SK-N-SH (cell line): ENCODE results near the gene PDLIM4. TPM values are rescaled to one million over a fixed set of nuclear protein-coding genes. Genes with fewer than 3 reads are reported as not detected.

Source experiments
- CTCF ChIA-PET: fragments of 300-600, 350-600 bp; formaldehyde crosslinking; extraction: SDS; loops from one replicate; lab custom pipeline; 2021; lab: Yijun Ruan, JAX
- POLR2A ChIA-PET: fragments of 350-600 bp; sonication (Branson Sonifier 250); formaldehyde crosslinking; extraction: SDS; loops from one replicate; lab custom pipeline; 2020; ENCODE audit warnings: antibody characterized with exemption, inconsistent platforms; lab: Yijun Ruan, JAX
- DNase-seq: peaks from one replicate; pipeline ENCODE4 v3.0.0; 2012
- H2AFZ ChIP-seq: fragments of 200-600 bp; sonication (generic); 2 replicates; pipeline ENCODE4 v1.8.1; 2016; ENCODE audit warnings: antibody characterized with exemption, mild to moderate bottlenecking, low read depth
- H3F3A ChIP-seq: fragments of 200-600 bp; sonication (generic); replicated peaks from 2 replicates; pipeline ENCODE3; 2016; ENCODE audit warnings: antibody characterized with exemption, mild to moderate bottlenecking; ENCODE audit not compliant: insufficient read depth
- H3K27ac ChIP-seq, 2 experiments: fragments of 200-500 bp in 1 of 2; fragments of 200-600 bp in 1 of 2; sonication (Bioruptor generic) in 1 of 2; sonication (generic), shearing (Covaris generic) in 1 of 2; 2 replicates each; pipeline versions ENCODE4 v1.5.1 to v1.6.1; 2014 to 2016; ENCODE audit warnings: low read depth in 2 of 2, inconsistent platforms in 1 of 2, low read length in 1 of 2, mild to moderate bottlenecking in 1 of 2, mixed read lengths in 1 of 2
- H3K27me3 ChIP-seq: fragments of 200-600 bp; sonication (generic), shearing (Covaris generic); 2 replicates; pipeline ENCODE4 v1.6.1; 2016; ENCODE audit warnings: mixed run types; ENCODE audit not compliant: insufficient read depth
- H3K36me3 ChIP-seq, 2 experiments: fragments of 200-500 bp in 1 of 2; fragments of 200-600 bp in 1 of 2; sonication (Bioruptor generic) in 1 of 2; sonication (generic) in 1 of 2; replicated peaks in 1 of 2; 2 replicates each; pipeline versions ENCODE3 to v1.5.1; 2014 to 2016; ENCODE audit warnings: low read length in 1 of 2, mild to moderate bottlenecking in 1 of 2; ENCODE audit not compliant: insufficient read depth in 2 of 2, control insufficient read depth in 1 of 2
- H3K4me1 ChIP-seq, 2 experiments: fragments of 200-500 bp in 1 of 2; fragments of 200-600 bp in 1 of 2; sonication (Bioruptor generic) in 1 of 2; sonication (generic), shearing (Covaris generic) in 1 of 2; 2 replicates each; pipeline versions ENCODE4 v1.5.1 to v1.6.1; 2014 to 2016; ENCODE audit warnings: low read depth in 1 of 2, low read length in 1 of 2, mixed run types in 1 of 2; ENCODE audit not compliant: insufficient read depth in 2 of 2, control insufficient read depth in 1 of 2
- H3K4me2 ChIP-seq: fragments of 200-600 bp; sonication (generic), shearing (Covaris generic); 2 replicates; pipeline ENCODE4 v1.6.1; 2017; ENCODE audit warnings: mixed run types
- H3K4me3 ChIP-seq, 2 experiments: fragments of 200-500 bp in 1 of 2; fragments of 200-600 bp in 1 of 2; sonication (Bioruptor generic) in 1 of 2; sonication (generic), shearing (Covaris generic) in 1 of 2; 2 replicates each; pipeline versions ENCODE4 v1.5.1 to v1.8.1; 2014 to 2016; ENCODE audit warnings: low read depth in 2 of 2, inconsistent platforms in 1 of 2, low read length in 1 of 2, mild to moderate bottlenecking in 1 of 2, mixed read lengths in 1 of 2, moderate library complexity in 1 of 2
- H3K79me2 ChIP-seq: fragments of 200-600 bp; sonication (generic); 2 replicates; pipeline ENCODE4 v1.8.1; 2017; ENCODE audit warnings: mild to moderate bottlenecking; ENCODE audit not compliant: insufficient read depth
- H3K9ac ChIP-seq: fragments of 200-600 bp; sonication (generic); 2 replicates; pipeline ENCODE4 v1.6.1; 2017; ENCODE audit warnings: mixed run types
- H3K9me2 ChIP-seq: fragments of 200-600 bp; sonication (generic); 2 replicates; pipeline ENCODE4 v1.6.1; 2017; ENCODE audit warnings: mixed run types
- H3K9me3 ChIP-seq: fragments of 200-600 bp; sonication (generic); 2 replicates; pipeline ENCODE4 v1.6.1; 2017; ENCODE audit warnings: mixed run types, mild to moderate bottlenecking, moderate library complexity
- H4K20me1 ChIP-seq: fragments of 200-600 bp; sonication (generic); 2 replicates; pipeline ENCODE4 v1.6.1; 2017; ENCODE audit warnings: mild to moderate bottlenecking, mixed run types; ENCODE audit not compliant: insufficient read depth
- CHD2 ChIP-seq: fragments of 150-350 bp; IDR thresholded peaks from 2 replicates; pipeline ENCODE4 v1.6.1; 2018; ENCODE audit warnings: low read length; ENCODE audit not compliant: partially characterized antibody
- EP300 ChIP-seq, 2 experiments: IDR thresholded peaks; 2 replicates each; pipeline versions ENCODE4 v1.4.0 to v1.6.1; 2012; ENCODE audit warnings: borderline replicate concordance in 1 of 2, low read depth in 1 of 2, low read length in 1 of 2
- FOSL2 ChIP-seq: IDR thresholded peaks from 2 replicates; pipeline ENCODE4 v1.4.0; 2012; ENCODE audit warnings: low read depth, mild to moderate bottlenecking, moderate library complexity, borderline replicate concordance
- FOXM1 ChIP-seq: IDR thresholded peaks from 2 replicates; pipeline ENCODE4 v1.4.0; 2012; ENCODE audit warnings: low read depth, mild to moderate bottlenecking
- GABPA ChIP-seq: IDR thresholded peaks from 2 replicates; pipeline ENCODE4 v1.4.0; 2012; ENCODE audit warnings: low read depth, mild to moderate bottlenecking
- GATA2 ChIP-seq: sonication (generic); formaldehyde crosslinking; IDR thresholded peaks from 2 replicates; pipeline ENCODE4 v1.5.0; 2020; ENCODE audit warnings: mild to moderate bottlenecking, missing genetic modification reagents
- JUND ChIP-seq: IDR thresholded peaks from 2 replicates; pipeline ENCODE4 v1.4.0; 2012
- NFIC ChIP-seq: IDR thresholded peaks from 2 replicates; pipeline ENCODE4 v1.4.0; 2012; ENCODE audit warnings: borderline replicate concordance
- NRF1 ChIP-seq: IDR thresholded peaks from 2 replicates; pipeline ENCODE4 v1.6.1; 2012; ENCODE audit warnings: low read depth, mild to moderate bottlenecking, low read length
- RAD21 ChIP-seq: IDR thresholded peaks from 2 replicates; pipeline ENCODE4 v1.6.1; 2012; ENCODE audit warnings: mild to moderate bottlenecking, low read length
- RCOR1 ChIP-seq: fragments of 150-350 bp; IDR thresholded peaks from 2 replicates; pipeline ENCODE4 v1.6.1; 2017; ENCODE audit warnings: antibody characterized with exemption, low read length
- RFX5 ChIP-seq: IDR thresholded peaks from 2 replicates; pipeline ENCODE4 v1.6.1; 2012; ENCODE audit warnings: mild to moderate bottlenecking, improper control_type of control experiment, low read length
- RXRA ChIP-seq: IDR thresholded peaks from 2 replicates; pipeline ENCODE4 v1.4.0; 2012; ENCODE audit warnings: low read depth, mild to moderate bottlenecking, borderline replicate concordance
- SIN3A ChIP-seq: IDR thresholded peaks from 2 replicates; pipeline ENCODE4 v1.6.1; 2012; ENCODE audit warnings: low read depth, mild to moderate bottlenecking, low read length, moderate library complexity, borderline replicate concordance
- SMC3 ChIP-seq: IDR thresholded peaks from 2 replicates; pipeline ENCODE4 v1.6.1; 2012; ENCODE audit warnings: low read depth, low read length, improper control_type of control experiment
- TAF1 ChIP-seq: IDR thresholded peaks from 2 replicates; pipeline ENCODE4 v1.6.1; 2012; ENCODE audit warnings: low read depth, mild to moderate bottlenecking, low read length, moderate library complexity, borderline replicate concordance
- TCF12 ChIP-seq: IDR thresholded peaks from 2 replicates; pipeline ENCODE4 v1.4.0; 2012
- WGBS: methylation state at CpG from one replicate; pipeline ENCODE4 v1.1.6; 2017; ENCODE audit warnings: low lambda C conversion rate; 5-methylcytosine and 5-hydroxymethylcytosine counted together
- polyA plus RNA-seq, 3 experiments: library from polyadenylated mRNA; depleted of rRNA; stranded (reverse); fragments of >200 nt; gene quantifications; 2 replicates each; pipeline ENCODE4 v1.2.3, GENCODE V29; 2012
- TF ChIP-seq, protein P1 (sequence below): IDR thresholded peaks from 2 replicates; pipeline ENCODE4 v1.4.0; 2012; ENCODE audit warnings: low read depth, borderline replicate concordance
- TF ChIP-seq, protein P2 (sequence below): IDR thresholded peaks from 2 replicates; pipeline ENCODE4 v1.4.0; 2012; ENCODE audit warnings: low read depth, borderline replicate concordance
- TF ChIP-seq, protein P3 (sequence below): fragments of 200-600 bp; sonication (generic); IDR thresholded peaks from 2 replicates; pipeline ENCODE4 v1.6.1; 2017; ENCODE audit warnings: antibody characterized with exemption, mild to moderate bottlenecking, moderate library complexity

PDLIM4 gene
- polyA plus RNA-seq, 1 of the 3 experiments (the other 2 are of a cell fraction), result 57.1 TPM

DNA sequence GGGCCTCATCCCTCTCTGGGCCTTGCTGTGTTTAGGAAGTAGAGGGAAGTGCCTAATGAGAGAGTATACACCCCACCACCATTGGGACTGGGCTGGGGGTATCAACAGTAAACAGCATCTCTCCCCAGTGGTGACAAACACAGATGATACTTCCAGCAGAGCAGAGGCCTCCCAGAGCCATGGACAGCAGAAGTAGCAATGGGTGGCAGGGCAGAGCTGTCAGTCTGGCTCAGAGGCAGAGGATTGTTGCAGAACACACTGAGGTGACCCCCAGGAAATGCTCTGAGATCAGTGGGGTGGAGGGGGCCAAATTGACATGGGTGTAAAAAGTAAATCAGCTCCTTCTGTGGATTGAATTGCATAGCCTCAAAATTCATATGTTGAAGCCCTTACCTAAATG is 17.7 kb upstream of the PDLIM4 start:
- POLR2A ChIA-PET, result no interaction called here
- Histone ChIP-seq H3K27me3 (no peaks in the 10 kb centered on the region), H3K9ac (no peak overlapping the region), H4K20me1 (no peaks in the 10 kb centered on the region), H3K9me2 (no peaks in the 10 kb centered on the region), H3K4me3 (no peak overlapping the region), H3F3A (no peaks in the 10 kb centered on the region), H3K4me2 (no peak overlapping the region)
- CTCF ChIA-PET, result interaction anchor here (1.3 to 3.9 kb wide), 6 partner anchors 13 to 175 kb away, joined by 3 to 50 read pairs (median 14); partner anchors contain the start of gene P4HA2
- DNase-seq, result no peak
- no peak for TF ChIP-seq GABPA
- no peak for TF ChIP-seq CHD2
- no peak for TF ChIP-seq RXRA
- no peak for TF ChIP-seq NFIC
- TF ChIP-seq, protein P1, sequence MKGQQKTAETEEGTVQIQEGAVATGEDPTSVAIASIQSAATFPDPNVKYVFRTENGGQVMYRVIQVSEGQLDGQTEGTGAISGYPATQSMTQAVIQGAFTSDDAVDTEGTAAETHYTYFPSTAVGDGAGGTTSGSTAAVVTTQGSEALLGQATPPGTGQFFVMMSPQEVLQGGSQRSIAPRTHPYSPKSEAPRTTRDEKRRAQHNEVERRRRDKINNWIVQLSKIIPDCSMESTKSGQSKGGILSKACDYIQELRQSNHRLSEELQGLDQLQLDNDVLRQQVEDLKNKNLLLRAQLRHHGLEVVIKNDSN, result no peak
- no peak for TF ChIP-seq TCF12
- no peak for TF ChIP-seq NRF1
- TF ChIP-seq, protein P2, sequence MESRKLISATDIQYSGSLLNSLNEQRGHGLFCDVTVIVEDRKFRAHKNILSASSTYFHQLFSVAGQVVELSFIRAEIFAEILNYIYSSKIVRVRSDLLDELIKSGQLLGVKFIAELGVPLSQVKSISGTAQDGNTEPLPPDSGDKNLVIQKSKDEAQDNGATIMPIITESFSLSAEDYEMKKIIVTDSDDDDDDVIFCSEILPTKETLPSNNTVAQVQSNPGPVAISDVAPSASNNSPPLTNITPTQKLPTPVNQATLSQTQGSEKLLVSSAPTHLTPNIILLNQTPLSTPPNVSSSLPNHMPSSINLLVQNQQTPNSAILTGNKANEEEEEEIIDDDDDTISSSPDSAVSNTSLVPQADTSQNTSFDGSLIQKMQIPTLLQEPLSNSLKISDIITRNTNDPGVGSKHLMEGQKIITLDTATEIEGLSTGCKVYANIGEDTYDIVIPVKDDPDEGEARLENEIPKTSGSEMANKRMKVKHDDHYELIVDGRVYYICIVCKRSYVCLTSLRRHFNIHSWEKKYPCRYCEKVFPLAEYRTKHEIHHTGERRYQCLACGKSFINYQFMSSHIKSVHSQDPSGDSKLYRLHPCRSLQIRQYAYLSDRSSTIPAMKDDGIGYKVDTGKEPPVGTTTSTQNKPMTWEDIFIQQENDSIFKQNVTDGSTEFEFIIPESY, result no peak
- no peak for TF ChIP-seq FOSL2
- TF ChIP-seq SIN3A, result no peak
- no peak for TF ChIP-seq RCOR1
- TF ChIP-seq, all 33 proteins: peak for 0
- Histone ChIP-seq H3K4me1 (no peaks in the 10 kb centered on the region), H3K27ac (no peak overlapping the region), H3K79me2 (no peaks in the 10 kb centered on the region), H3K9me3 (0 out of 2 replicates have a peak, but pooled peaks cover 4% of the 10 kb centered on the region), H3K36me3 (no peaks in the 10 kb centered on the region), H2AFZ (no peak overlapping the region)

DNA sequence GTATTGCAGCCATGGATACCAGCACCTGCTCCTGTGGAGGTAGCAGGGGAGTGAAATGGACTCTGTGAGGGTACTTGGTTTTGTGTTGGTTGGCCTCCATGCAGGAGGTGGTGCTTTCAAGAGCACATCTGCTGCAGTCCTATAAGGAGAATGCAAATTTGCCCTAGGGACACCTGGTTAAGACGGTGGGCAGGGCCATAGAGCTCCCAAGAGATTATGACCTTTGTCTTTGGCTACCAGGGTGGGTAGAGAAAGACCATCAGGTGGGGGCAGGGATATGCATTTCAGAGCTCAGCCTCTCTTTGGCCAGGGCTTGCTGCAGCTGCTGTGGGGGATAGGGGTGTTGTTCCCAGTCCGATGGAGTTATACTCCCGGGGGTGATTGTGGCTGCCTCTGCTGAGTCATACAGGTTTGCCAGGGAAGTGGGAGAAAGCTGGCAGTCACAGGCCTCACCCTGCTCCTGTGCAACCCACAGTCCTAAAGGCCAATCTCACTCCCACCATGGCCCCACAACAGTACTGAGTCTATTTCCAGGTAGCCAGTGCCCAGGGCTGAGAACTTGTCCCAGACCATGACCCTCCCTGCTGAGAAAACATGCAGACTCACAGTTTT is 14.0 kb upstream of the PDLIM4 start:
- CTCF ChIA-PET, result no interaction called here
- Histone ChIP-seq H3K27me3 (no peaks in the 10 kb centered on the region), H3F3A (no peaks in the 10 kb centered on the region), H3K9me3 (peaks cover 4% of the 10 kb centered on the region; the same call in 1 of the 2 replicates), H2AFZ (no peak overlapping the region), H3K27ac (no peak overlapping the region), H3K4me3 (no peak overlapping the region), H3K9ac (no peak overlapping the region), H3K4me2 (no peak overlapping the region), H3K36me3 (no peaks in the 10 kb centered on the region), H3K79me2 (no peaks in the 10 kb centered on the region), H3K9me2 (no peaks in the 10 kb centered on the region), H3K4me1 (no peaks in the 10 kb centered on the region), H4K20me1 (no peaks in the 10 kb centered on the region)
- WGBS, result 16% methylated on average over 3 of the region's 3 CpGs
- POLR2A ChIA-PET, result no interaction called here
- TF ChIP-seq FOXM1 (no peak), TCF12 (no peak), NRF1 (no peak), RCOR1 (no peak), TAF1 (no peak), JUND (no peak), RFX5 (no peak), RAD21 (no peak), RXRA (no peak), EP300 (IDR thresholded peaks at IDR 0.05; ENCODE audit: borderline replicate concordance in 1 of 2, low read depth in 1 of 2, low read length in 1 of 2) (no peak), GATA2 (CRISPR knock-in tag) (no peak), SMC3 (no peak)
- TF ChIP-seq, protein P3, sequence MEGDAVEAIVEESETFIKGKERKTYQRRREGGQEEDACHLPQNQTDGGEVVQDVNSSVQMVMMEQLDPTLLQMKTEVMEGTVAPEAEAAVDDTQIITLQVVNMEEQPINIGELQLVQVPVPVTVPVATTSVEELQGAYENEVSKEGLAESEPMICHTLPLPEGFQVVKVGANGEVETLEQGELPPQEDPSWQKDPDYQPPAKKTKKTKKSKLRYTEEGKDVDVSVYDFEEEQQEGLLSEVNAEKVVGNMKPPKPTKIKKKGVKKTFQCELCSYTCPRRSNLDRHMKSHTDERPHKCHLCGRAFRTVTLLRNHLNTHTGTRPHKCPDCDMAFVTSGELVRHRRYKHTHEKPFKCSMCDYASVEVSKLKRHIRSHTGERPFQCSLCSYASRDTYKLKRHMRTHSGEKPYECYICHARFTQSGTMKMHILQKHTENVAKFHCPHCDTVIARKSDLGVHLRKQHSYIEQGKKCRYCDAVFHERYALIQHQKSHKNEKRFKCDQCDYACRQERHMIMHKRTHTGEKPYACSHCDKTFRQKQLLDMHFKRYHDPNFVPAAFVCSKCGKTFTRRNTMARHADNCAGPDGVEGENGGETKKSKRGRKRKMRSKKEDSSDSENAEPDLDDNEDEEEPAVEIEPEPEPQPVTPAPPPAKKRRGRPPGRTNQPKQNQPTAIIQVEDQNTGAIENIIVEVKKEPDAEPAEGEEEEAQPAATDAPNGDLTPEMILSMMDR, result no peak
- TF ChIP-seq, protein P2, result no peak
- DNase-seq, result no peak
